Mucosa of stomach (tissue), 1 donor: ENCODE measurements around the gene TRPC4AP.
A peak's percentile ranks its signal among the peaks of the same experiment; 100 is the strongest.

ENCODE experiments used
- H3K27me3 ChIP-seq: one replicate; pipeline ENCODE4 v1.7.0; 2013; ENCODE audit warnings: mild to moderate bottlenecking, low read length; ENCODE audit not compliant: control insufficient read depth, insufficient read depth
- H3K36me3 ChIP-seq: one replicate; pipeline ENCODE4 v1.7.0; 2013; ENCODE audit warnings: low read length; ENCODE audit not compliant: control insufficient read depth, insufficient read depth
- H3K4me1 ChIP-seq: one replicate; pipeline ENCODE4 v1.7.0; 2013; ENCODE audit warnings: mild to moderate bottlenecking, low read length; ENCODE audit not compliant: control insufficient read depth, insufficient read depth
- H3K4me3 ChIP-seq: one replicate; pipeline ENCODE4 v1.7.0; 2013; ENCODE audit warnings: low read length
- H3K9ac ChIP-seq: one replicate; pipeline ENCODE4 v1.7.0; 2013; ENCODE audit warnings: mild to moderate bottlenecking, low read length, moderate library complexity
- H3K9me3 ChIP-seq: one replicate; pipeline ENCODE4 v1.7.0; 2013; ENCODE audit warnings: mild to moderate bottlenecking, low read length, moderate library complexity; ENCODE audit not compliant: control insufficient read depth
- donor health status: Pancreatic carcinoma.

The TRPC4AP gene, protein sequence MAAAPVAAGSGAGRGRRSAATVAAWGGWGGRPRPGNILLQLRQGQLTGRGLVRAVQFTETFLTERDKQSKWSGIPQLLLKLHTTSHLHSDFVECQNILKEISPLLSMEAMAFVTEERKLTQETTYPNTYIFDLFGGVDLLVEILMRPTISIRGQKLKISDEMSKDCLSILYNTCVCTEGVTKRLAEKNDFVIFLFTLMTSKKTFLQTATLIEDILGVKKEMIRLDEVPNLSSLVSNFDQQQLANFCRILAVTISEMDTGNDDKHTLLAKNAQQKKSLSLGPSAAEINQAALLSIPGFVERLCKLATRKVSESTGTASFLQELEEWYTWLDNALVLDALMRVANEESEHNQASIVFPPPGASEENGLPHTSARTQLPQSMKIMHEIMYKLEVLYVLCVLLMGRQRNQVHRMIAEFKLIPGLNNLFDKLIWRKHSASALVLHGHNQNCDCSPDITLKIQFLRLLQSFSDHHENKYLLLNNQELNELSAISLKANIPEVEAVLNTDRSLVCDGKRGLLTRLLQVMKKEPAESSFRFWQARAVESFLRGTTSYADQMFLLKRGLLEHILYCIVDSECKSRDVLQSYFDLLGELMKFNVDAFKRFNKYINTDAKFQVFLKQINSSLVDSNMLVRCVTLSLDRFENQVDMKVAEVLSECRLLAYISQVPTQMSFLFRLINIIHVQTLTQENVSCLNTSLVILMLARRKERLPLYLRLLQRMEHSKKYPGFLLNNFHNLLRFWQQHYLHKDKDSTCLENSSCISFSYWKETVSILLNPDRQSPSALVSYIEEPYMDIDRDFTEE

DNA sequence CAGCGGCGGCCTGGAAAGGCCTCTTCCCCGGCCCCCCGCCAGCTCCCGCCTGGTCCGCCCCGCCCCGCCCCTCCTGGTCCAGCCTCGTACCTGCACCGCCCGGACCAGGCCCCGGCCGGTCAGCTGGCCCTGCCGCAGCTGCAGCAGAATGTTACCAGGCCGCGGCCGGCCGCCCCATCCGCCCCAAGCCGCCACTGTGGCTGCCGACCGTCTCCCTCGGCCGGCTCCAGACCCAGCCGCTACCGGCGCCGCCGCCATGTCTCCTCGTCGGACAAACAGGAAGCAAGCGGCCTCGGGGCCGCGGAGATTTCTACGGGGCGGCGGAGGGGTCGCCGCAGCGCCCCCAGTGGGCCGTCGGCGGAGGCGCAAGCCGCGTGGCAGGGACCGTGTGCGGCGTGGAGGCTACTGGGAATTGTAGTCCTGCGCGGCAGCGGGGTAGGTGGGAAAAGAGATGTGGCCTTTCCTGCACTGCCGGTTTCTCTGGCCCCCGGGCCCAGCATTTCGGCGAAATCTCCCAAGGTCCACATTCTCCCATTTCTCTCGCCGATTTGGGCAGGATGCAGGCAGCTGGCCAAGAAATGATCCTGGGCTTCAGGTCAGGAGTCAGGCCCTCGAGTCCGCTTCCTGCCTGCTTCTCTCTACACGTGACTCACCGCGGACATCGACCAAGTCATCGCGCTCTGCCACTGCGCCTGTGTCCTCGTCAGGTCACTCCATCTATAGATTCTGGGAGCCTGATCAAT is at the start of gene TRPC4AP:
TSS of gene TRPC4AP (minus strand) at position 284 of the 743 bp plus-strand sequence. CDS start at position 258, 26 bp downstream.
- Histone ChIP-seq H3K4me1 (peaks cover 19% of the 10 kb centered on the region), H3K27me3 (no peaks in the 10 kb centered on the region), H3K4me3 (peak within 1 kb of the TSS; percentile 60), H3K36me3 (no peaks in the 10 kb centered on the region), H3K9ac (peak within 1 kb of the TSS; percentile 76), H3K9me3 (no peaks in the 10 kb centered on the region)

DNA sequence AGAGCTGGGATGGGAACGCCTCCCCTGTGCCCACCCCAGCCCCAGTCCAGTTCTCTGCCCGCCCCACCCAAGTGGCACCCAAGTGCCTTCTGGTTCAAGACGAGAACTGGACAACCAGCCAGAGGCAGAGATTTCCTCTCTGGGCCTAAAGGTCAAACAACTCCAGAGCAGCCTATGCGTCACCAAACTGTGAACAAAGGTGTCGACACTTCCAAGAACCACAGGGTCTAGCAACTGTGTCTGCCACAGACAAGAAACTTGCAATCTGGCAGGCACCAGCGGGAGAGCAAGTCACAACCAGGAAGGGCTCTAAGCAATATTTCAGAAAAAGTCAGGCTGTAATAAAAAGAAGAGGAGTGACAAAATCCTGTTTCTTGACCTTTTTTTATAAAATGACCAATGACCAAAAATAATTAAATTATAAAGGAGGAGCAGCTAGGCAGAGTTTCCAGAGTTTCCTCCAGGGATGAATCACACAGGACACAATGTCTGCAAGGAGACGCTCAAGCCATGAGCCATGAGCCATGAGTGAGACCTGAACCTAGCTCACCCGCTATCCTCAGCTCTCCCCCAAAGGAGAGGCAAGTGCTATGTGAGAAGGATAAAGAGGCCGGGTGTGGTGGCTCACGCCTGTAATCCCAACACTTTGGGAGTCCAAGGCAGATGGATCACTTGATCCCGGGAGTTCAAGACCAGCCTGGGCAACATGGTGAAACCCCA is 43.4 kb upstream of the TRPC4AP start:
- no peaks in the 10 kb centered on the region for H3K36me3 ChIP-seq

GRCh38 chr20:35134880-35135279 is 42.3 kb upstream of the TRPC4AP start:
- Histone ChIP-seq H3K36me3 (no peaks in the 10 kb centered on the region), H3K9ac (no peak overlapping the region), H3K27me3 (no peaks in the 10 kb centered on the region), H3K4me1 (no peaks in the 10 kb centered on the region), H3K9me3 (no peaks in the 10 kb centered on the region), H3K4me3 (no peak overlapping the region)

More for the DNA sequence above, 43.4 kb upstream of the TRPC4AP start:
- H3K4me3 ChIP-seq = no peak overlapping the region
- no peaks in the 10 kb centered on the region for H3K4me1 ChIP-seq
- H3K9ac ChIP-seq = no peak overlapping the region
- H3K27me3 ChIP-seq = no peaks in the 10 kb centered on the region
- H3K9me3 ChIP-seq = no peaks in the 10 kb centered on the region

DNA sequence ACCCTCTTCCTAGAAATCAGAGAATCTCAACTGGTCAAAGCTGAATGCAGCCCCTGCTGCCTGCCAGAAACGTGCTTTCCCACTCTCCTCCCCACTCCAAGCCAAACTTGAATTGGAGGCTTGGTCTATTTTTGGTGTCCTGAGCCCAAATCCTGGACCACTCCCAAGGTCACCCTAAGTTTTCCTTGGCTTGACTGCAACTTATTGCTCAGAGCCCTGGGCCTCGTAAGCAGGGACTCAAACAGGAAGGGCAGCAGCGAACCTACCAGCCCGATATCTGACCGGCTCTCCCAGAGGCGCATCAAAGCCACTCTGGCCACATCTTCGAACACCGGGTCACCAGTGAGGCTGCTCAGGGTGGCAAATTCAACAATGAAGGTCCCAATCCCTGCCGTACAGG is 41.9 kb upstream of the TRPC4AP start:
- no peaks in the 10 kb centered on the region for H3K9me3 ChIP-seq
- H3K4me1 ChIP-seq = no peaks in the 10 kb centered on the region
- H3K36me3 ChIP-seq = no peaks in the 10 kb centered on the region
- no peak overlapping the region for H3K4me3 ChIP-seq
- H3K27me3 ChIP-seq = no peaks in the 10 kb centered on the region
- H3K9ac ChIP-seq = no peak overlapping the region

DNA sequence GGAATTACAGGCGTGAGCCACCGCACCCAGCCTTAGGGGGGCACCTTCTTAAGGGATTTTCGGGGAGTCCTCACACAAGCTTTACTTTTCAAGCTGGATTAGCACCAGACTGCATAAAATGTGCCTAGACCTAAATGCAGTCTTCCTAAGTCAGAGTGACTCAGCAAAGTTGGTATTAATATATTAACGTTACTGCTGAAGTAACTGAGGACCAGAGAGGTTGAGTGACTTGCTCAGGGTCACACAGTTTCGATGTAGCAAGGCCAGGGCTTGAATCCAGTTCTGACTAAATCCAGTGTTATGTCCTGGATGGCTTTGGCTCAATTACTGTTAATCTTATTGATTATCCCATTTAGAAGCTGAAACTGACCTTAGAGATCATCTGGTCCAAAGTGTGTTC is 41.1 kb upstream of the TRPC4AP start:
- H3K9ac ChIP-seq = no peak overlapping the region
- no peaks in the 10 kb centered on the region for H3K9me3 ChIP-seq
- no peaks in the 10 kb centered on the region for H3K4me1 ChIP-seq
- no peak overlapping the region for H3K4me3 ChIP-seq
- H3K27me3 ChIP-seq = no peaks in the 10 kb centered on the region
- H3K36me3 ChIP-seq = no peaks in the 10 kb centered on the region

- Histone ChIP-seq H3K4me3 (no peak overlapping the region), H3K9me3 (no peaks in the 10 kb centered on the region), H3K36me3 (no peaks in the 10 kb centered on the region), H3K27me3 (no peaks in the 10 kb centered on the region), H3K4me1 (no peaks in the 10 kb centered on the region), H3K9ac (no peak overlapping the region)
Measured at GRCh38 chr20:35133031-35133430, 40.4 kb upstream of the TRPC4AP start.

GRCh38 chr20:35131934-35132333 is 39.3 kb upstream of the TRPC4AP start:
- H3K27me3 ChIP-seq = no peaks in the 10 kb centered on the region
- H3K9me3 ChIP-seq = no peaks in the 10 kb centered on the region
- H3K36me3 ChIP-seq = no peaks in the 10 kb centered on the region
- no peak overlapping the region for H3K4me3 ChIP-seq
- no peak overlapping the region for H3K9ac ChIP-seq
- no peaks in the 10 kb centered on the region for H3K4me1 ChIP-seq

- Histone ChIP-seq H3K27me3 (no peaks in the 10 kb centered on the region), H3K4me1 (no peaks in the 10 kb centered on the region), H3K36me3 (no peaks in the 10 kb centered on the region), H3K4me3 (no peak overlapping the region), H3K9me3 (no peaks in the 10 kb centered on the region), H3K9ac (no peak overlapping the region)
Measured at GRCh38 chr20:35129647-35130069, 37.1 kb upstream of the TRPC4AP start.

GRCh38 chr20:35125753-35126152 is 33.1 kb upstream of the TRPC4AP start:
- peaks cover 9% of the 10 kb centered on the region for H3K36me3 ChIP-seq

GRCh38 chr20:35122756-35123405 is 30.3 kb upstream of the TRPC4AP start:
- Histone ChIP-seq H3K9me3 (no peaks in the 10 kb centered on the region), H3K27me3 (no peaks in the 10 kb centered on the region), H3K4me3 (no peak overlapping the region), H3K4me1 (peaks cover 6% of the 10 kb centered on the region), H3K36me3 (peaks cover 21% of the 10 kb centered on the region), H3K9ac (no peak overlapping the region)

More at GRCh38 chr20:35125753-35126152, 33.1 kb upstream of the TRPC4AP start:
- Histone ChIP-seq H3K27me3 (no peaks in the 10 kb centered on the region), H3K9ac (no peak overlapping the region), H3K4me1 (no peaks in the 10 kb centered on the region), H3K4me3 (no peak overlapping the region), H3K9me3 (no peaks in the 10 kb centered on the region)

GRCh38 chr20:35121186-35121585 is 28.6 kb upstream of the TRPC4AP start:
- H3K9ac ChIP-seq = no peak overlapping the region
- H3K4me3 ChIP-seq = no peak overlapping the region
- H3K4me1 ChIP-seq = peaks cover 6% of the 10 kb centered on the region
- peaks cover 24% of the 10 kb centered on the region for H3K36me3 ChIP-seq
- no peaks in the 10 kb centered on the region for H3K9me3 ChIP-seq
- no peaks in the 10 kb centered on the region for H3K27me3 ChIP-seq
